KG1 (cell line): ENCODE measurements around the gene AIG1.

Experiments
- DNase-seq: peaks from one replicate; lab custom pipeline; 2025; lab: John Stamatoyannopoulos, UW

AIG1 gene

GRCh38 chr6:143196525-143197225 lies 136.0 kb downstream of the AIG1 start:
- DNase-seq, result no peak

GRCh38 chr6:143197377-143197776 lies 136.7 kb downstream of the AIG1 start:
- DNase-seq, result no peak

GRCh38 chr6:143198312-143198711 lies 137.6 kb downstream of the AIG1 start:
- no peak for DNase-seq

GRCh38 chr6:143199291-143199690 lies 138.6 kb downstream of the AIG1 start:
- no peak for DNase-seq

- no peak for DNase-seq
These were observed 139.6 kb downstream of the AIG1 start for GRCh38 chr6:143200167-143200770.

GRCh38 chr6:143204045-143204444 lies 143.4 kb downstream of the AIG1 start:
- DNase-seq, result no peak

- no peak for DNase-seq
These were observed 144.4 kb downstream of the AIG1 start for GRCh38 chr6:143205131-143205535.

GRCh38 chr6:143205585-143205984 lies 144.9 kb downstream of the AIG1 start:
- no peak for DNase-seq

GRCh38 chr6:143205991-143206390 lies 145.3 kb downstream of the AIG1 start:
- DNase-seq, result no peak

- DNase-seq, result no peak
These were observed 145.9 kb downstream of the AIG1 start for GRCh38 chr6:143206550-143206949.

- no peak for DNase-seq
These were observed 149.7 kb downstream of the AIG1 start for GRCh38 chr6:143210420-143210819.

GRCh38 chr6:143213859-143214376 lies 153.2 kb downstream of the AIG1 start:
- no peak for DNase-seq

GRCh38 chr6:143215363-143215762 lies 154.7 kb downstream of the AIG1 start:
- DNase-seq, result no peak

- DNase-seq, result no peak
These were observed 155.1 kb downstream of the AIG1 start for GRCh38 chr6:143215771-143216170.

- DNase-seq, result no peak
These were observed 157.5 kb downstream of the AIG1 start for GRCh38 chr6:143218233-143218632.

GRCh38 chr6:143221698-143222097 lies 161.0 kb downstream of the AIG1 start:
- no peak for DNase-seq

- DNase-seq, result no peak
These were observed 161.6 kb downstream of the AIG1 start for GRCh38 chr6:143222310-143222709.

- no peak for DNase-seq
These were observed 162.1 kb downstream of the AIG1 start for GRCh38 chr6:143222801-143223231.

- DNase-seq, result no peak
These were observed 163.2 kb downstream of the AIG1 start for GRCh38 chr6:143223895-143224294.

- no peak for DNase-seq
These were observed 163.8 kb downstream of the AIG1 start for GRCh38 chr6:143224516-143224915.

GRCh38 chr6:143225929-143226328 lies 165.2 kb downstream of the AIG1 start:
- DNase-seq, result no peak

- DNase-seq, result no peak
These were observed 167.0 kb downstream of the AIG1 start for GRCh38 chr6:143227675-143228074.

GRCh38 chr6:143229400-143229799 lies 168.7 kb downstream of the AIG1 start:
- DNase-seq, result no peak

GRCh38 chr6:143232849-143233248 lies 172.2 kb downstream of the AIG1 start:
- no peak for DNase-seq
